GM23338 (cell line): ENCODE measurements around the gene ST8SIA2. TPM values are rescaled to one million over a fixed set of nuclear protein-coding genes. Genes with fewer than 3 reads are reported as not detected.

ENCODE experiments used
- ATAC-seq: fragments of 200-7000 bp; cut with Tn5 transposase; 3 replicates; pipeline ENCODE4 v1.9.1; 2020
- DNase-seq: peaks from one replicate; pipeline ENCODE4 v3.0.0-alpha.2; 2015; ENCODE audit warnings: low spot score
- H2AFZ ChIP-seq: fragments of 200-600 bp; sonication (generic); 2 replicates; pipeline ENCODE4 v1.8.0; 2016; ENCODE audit warnings: antibody characterized with exemption, mild to moderate bottlenecking, moderate library complexity
- H3F3A ChIP-seq: fragments of 200-600 bp; sonication (generic); replicated peaks from 2 replicates; pipeline ENCODE4 v1.8.0; 2017; ENCODE audit warnings: antibody characterized with exemption, mixed run types, low read depth
- H3K27ac ChIP-seq: fragments of 200-600 bp; sonication (generic); 2 replicates; pipeline ENCODE4 v1.6.1; 2016; ENCODE audit warnings: low read depth
- H3K27me3 ChIP-seq: fragments of 200-600 bp; sonication (generic); 2 replicates; pipeline ENCODE4 v1.8.0; 2016; ENCODE audit warnings: mild to moderate bottlenecking, mixed run types, moderate library complexity; ENCODE audit not compliant: insufficient read depth
- H3K36me3 ChIP-seq: fragments of 200-600 bp; sonication (generic); 2 replicates; pipeline ENCODE4 v1.8.0; 2016; ENCODE audit warnings: mild to moderate bottlenecking; ENCODE audit not compliant: insufficient read depth
- H3K4me1 ChIP-seq: fragments of 200-600 bp; sonication (generic); 2 replicates; pipeline ENCODE4 v1.8.0; 2016; ENCODE audit warnings: mild to moderate bottlenecking, moderate library complexity; ENCODE audit not compliant: insufficient read depth
- H3K4me2 ChIP-seq: fragments of 200-600 bp; sonication (generic); 2 replicates; pipeline ENCODE4 v1.7.1; 2017; ENCODE audit warnings: mixed run types
- H3K4me3 ChIP-seq: fragments of 200-600 bp; sonication (generic); 2 replicates; pipeline ENCODE4 v1.6.1; 2016; ENCODE audit warnings: mixed run types
- H3K79me2 ChIP-seq: fragments of 200-600 bp; sonication (generic); replicated peaks from 2 replicates; pipeline ENCODE4 v1.8.0; 2017; ENCODE audit warnings: mild to moderate bottlenecking; ENCODE audit not compliant: insufficient read depth
- H3K9me2 ChIP-seq: fragments of 200-600 bp; sonication (generic); 2 replicates; pipeline ENCODE4 v1.8.0; 2017; ENCODE audit not compliant: insufficient read depth
- H4K20me1 ChIP-seq: fragments of 200-600 bp; sonication (generic); replicated peaks from 2 replicates; pipeline ENCODE4 v1.8.0; 2017; ENCODE audit warnings: mild to moderate bottlenecking; ENCODE audit not compliant: insufficient read depth
- H3K27ac Mint-ChIP-seq: 2 replicates; pipeline ENCODE4 v1.8.0; 2020; ENCODE audit warnings: inconsistent platforms, mild to moderate bottlenecking, moderate library complexity, mixed read lengths
- H3K27me3 Mint-ChIP-seq: 3 replicates; pipeline ENCODE4 v1.8.0; 2022; ENCODE audit warnings: low read depth, mild to moderate bottlenecking, moderate library complexity, mixed read lengths, inconsistent platforms; ENCODE audit not compliant: insufficient read depth, poor library complexity
- H3K36me3 Mint-ChIP-seq: 3 replicates; pipeline ENCODE4 v1.8.0; 2021; ENCODE audit warnings: low read depth, mild to moderate bottlenecking, inconsistent platforms, moderate library complexity, mixed read lengths
- H3K4me1 Mint-ChIP-seq: 3 replicates; pipeline ENCODE4 v1.8.0; 2020; ENCODE audit warnings: mild to moderate bottlenecking, inconsistent platforms, mixed read lengths
- H3K4me3 Mint-ChIP-seq: 3 replicates; pipeline ENCODE4 v1.8.0; 2021; ENCODE audit warnings: moderate library complexity, mild to moderate bottlenecking, inconsistent platforms, mixed read lengths
- H3K9me3 Mint-ChIP-seq: 3 replicates; pipeline ENCODE4 v1.8.0; 2020; ENCODE audit warnings: moderate library complexity, mild to moderate bottlenecking, inconsistent platforms, mixed read lengths
- CREB1 ChIP-seq: fragments of 250-450 bp; sonication (Bioruptor Pico); IDR thresholded peaks from 2 replicates; pipeline ENCODE4 v1.5.0; 2020; ENCODE audit warnings: low read depth, mild to moderate bottlenecking, moderate library complexity
- CTCF ChIP-seq, 2 experiments: fragments of 200-600 bp in 1 of 2; sonication (generic) in 1 of 2; conservative IDR thresholded peaks; 2 replicates each; pipeline versions ENCODE4 v1.5.1 to v1.6.1; 2016 to 2017; ENCODE audit warnings: antibody characterized with exemption in 2 of 2, low read depth in 2 of 2, mild to moderate bottlenecking in 2 of 2, moderate library complexity in 1 of 2
- ETS1 ChIP-seq: IDR thresholded peaks from 2 replicates; pipeline ENCODE4 v1.6.1; 2016; ENCODE audit warnings: antibody characterized with exemption
- EZH2phosphoT487 ChIP-seq: fragments of 200-600 bp; sonication (generic); IDR thresholded peaks from one replicate; pipeline ENCODE4 v1.8.1; 2018; ENCODE audit warnings: antibody characterized with exemption; ENCODE audit not compliant: unreplicated experiment
- JUNB ChIP-seq: IDR thresholded peaks from one replicate; pipeline ENCODE4 v1.6.1; 2016; ENCODE audit warnings: antibody characterized with exemption; ENCODE audit not compliant: unreplicated experiment
- NANOG ChIP-seq: IDR thresholded peaks from 2 replicates; pipeline ENCODE4 v1.6.1; 2016; ENCODE audit warnings: antibody characterized with exemption, borderline replicate concordance
- REST ChIP-seq: IDR thresholded peaks from one replicate; pipeline ENCODE4 v1.6.1; 2018; ENCODE audit warnings: antibody characterized with exemption; ENCODE audit not compliant: unreplicated experiment
- ZNF462 ChIP-seq: fragments of 250-450 bp; sonication (Bioruptor Pico); IDR thresholded peaks from 2 replicates; pipeline ENCODE4 v1.5.0; 2020; ENCODE audit warnings: mild to moderate bottlenecking, moderate library complexity
- polyA plus RNA-seq: library from polyadenylated mRNA; unstranded; fragments of >200 nt; fragmentation: Nextera tagmentation; extraction: Ambion mirVana; gene quantifications from 2 replicates; pipeline ENCODE4 v1.2.1, GENCODE V29; 2016
- total RNA-seq: library from RNA; depleted of rRNA; stranded (reverse); fragments of >200 nt; shearing (Covaris generic); gene quantifications from 2 replicates; pipeline ENCODE4 v1.2.3, GENCODE V29; 2014

ST8SIA2 gene
- total and polyA plus RNA-seq, 2 experiments from 2014 or later: 0.66 to 1.2 TPM

- no peak for TF ChIP-seq EZH2phosphoT487
- Histone ChIP-seq H3F3A (no peaks in the 10 kb centered on the region), H3K4me1 (peaks cover 8% of the 10 kb centered on the region), H2AFZ (no peak overlapping the region), H3K27me3 (no peaks in the 10 kb centered on the region), H3K4me2 (no peak overlapping the region), H4K20me1 (0 out of 2 replicates have a peak, but pooled peaks cover 3% of the 10 kb centered on the region), H3K36me3 (no peaks in the 10 kb centered on the region), H3K79me2 (no peaks in the 10 kb centered on the region), H3K9me2 (peaks cover 9% of the 10 kb centered on the region), H3K4me3 (no peak overlapping the region), H3K27ac (no peak overlapping the region)
- H3K27me3 Mint-ChIP-seq: peaks cover 7% of the 10 kb centered on the region
- no peak overlapping the region for H3K4me3 Mint-ChIP-seq
- no peaks in the 10 kb centered on the region for H3K9me3 Mint-ChIP-seq
- no peaks in the 10 kb centered on the region for H3K36me3 Mint-ChIP-seq
- no peak for DNase-seq
- H3K27ac Mint-ChIP-seq: no peak overlapping the region
- peaks cover 16% of the 10 kb centered on the region for H3K4me1 Mint-ChIP-seq
- no peak for ATAC-seq
These were observed 24.0 kb downstream of the ST8SIA2 start for GRCh38 chr15:92417716-92418115.

- Histone ChIP-seq H3K4me3 (no peak overlapping the region), H3K27me3 (no peaks in the 10 kb centered on the region), H3K79me2 (no peaks in the 10 kb centered on the region), H3K4me2 (no peak overlapping the region), H3K36me3 (no peaks in the 10 kb centered on the region), H3F3A (no peaks in the 10 kb centered on the region), H3K4me1 (peaks cover 8% of the 10 kb centered on the region), H2AFZ (no peak overlapping the region), H3K27ac (no peak overlapping the region), H3K9me2 (peaks cover 9% of the 10 kb centered on the region), H4K20me1 (no peaks in the 10 kb centered on the region)
- no peaks in the 10 kb centered on the region for H3K36me3 Mint-ChIP-seq
- H3K27me3 Mint-ChIP-seq: peaks cover 7% of the 10 kb centered on the region
- no peaks in the 10 kb centered on the region for H3K9me3 Mint-ChIP-seq
- DNase-seq (peak; percentile 23), ATAC-seq (peak; percentile 63)
- no peak overlapping the region for H3K4me3 Mint-ChIP-seq
- TF ChIP-seq REST (no peak), CTCF (conservative IDR thresholded peaks at IDR 0.05; ENCODE audit: low read depth in 2 of 2) (peak; percentile 27 to 28), NANOG (no peak), ETS1 (no peak), CREB1 (CRISPR knock-in tag) (no peak), ZNF462 (CRISPR knock-in tag) (no peak), JUNB (no peak), EZH2phosphoT487 (no peak)
- H3K27ac Mint-ChIP-seq: no peak overlapping the region
- peaks cover 11% of the 10 kb centered on the region for H3K4me1 Mint-ChIP-seq
These were observed 25.2 kb downstream of the ST8SIA2 start for GRCh38 chr15:92418864-92419263.
